ENCODE data around the gene FADS3. TPM values are rescaled to one million over a fixed set of nuclear protein-coding genes. Genes with fewer than 3 reads are reported as not detected.

Gene FADS3
- total and polyA plus RNA-seq, 2 of the 13 experiments (the other 11 are each of a cell fraction or from before 2014, with no cell fraction given) = 13.4 to 23.2 TPM

- TF ChIP-seq ZNF510 (CRISPR knock-in tag; IDR thresholded peaks at IDR 0.05; ENCODE audit: low read depth) (no peak), ZNF460 (CRISPR knock-in tag; IDR thresholded peaks at IDR 0.05; ENCODE audit: borderline replicate concordance) (no peak), ZFYVE20 (CRISPR knock-in tag; IDR thresholded peaks at IDR 0.05; ENCODE audit: borderline replicate concordance, low read depth) (no peak), THAP9 (CRISPR knock-in tag; IDR thresholded peaks at IDR 0.05; ENCODE audit: borderline replicate concordance) (no peak), POGZ (CRISPR knock-in tag; IDR thresholded peaks at IDR 0.05) (no peak), GTF2F1 (IDR thresholded peaks at IDR 0.05; ENCODE audit: low read length) (no peak), ZNF335 (CRISPR knock-in tag; IDR thresholded peaks at IDR 0.05) (no peak), THYN1 (CRISPR knock-in tag; IDR thresholded peaks at IDR 0.05; ENCODE audit: borderline replicate concordance, low read depth) (no peak), JDP2 (CRISPR knock-in tag; IDR thresholded peaks at IDR 0.05; ENCODE audit: borderline replicate concordance) (no peak), KAT7 (CRISPR knock-in tag; IDR thresholded peaks at IDR 0.05; ENCODE audit: borderline replicate concordance) (0 out of 2 replicates have a peak, but pooled peaks have one; percentile 34), ZNF572 (CRISPR knock-in tag; IDR thresholded peaks at IDR 0.05) (no peak), ZBTB14 (CRISPR knock-in tag; IDR thresholded peaks at IDR 0.05) (peak; percentile 47; the same call in 1 of the 2 replicates), ZNF17 (CRISPR knock-in tag; IDR thresholded peaks at IDR 0.05) (no peak), SMAD3 (CRISPR knock-in tag; IDR thresholded peaks at IDR 0.05) (no peak), HNRNPH1 (optimal IDR thresholded peaks at IDR 0.05; ENCODE audit: low read depth, low read length) (no peak), ERF (CRISPR knock-in tag; IDR thresholded peaks at IDR 0.05) (no peak), ZNF772 (CRISPR knock-in tag; IDR thresholded peaks at IDR 0.05) (0 out of 2 replicates have a peak, but pooled peaks have one; percentile 0), ZNF224 (CRISPR knock-in tag; IDR thresholded peaks at IDR 0.05) (no peak)
Observed at GRCh38 chr11:61828629-61829407, 62.5 kb downstream of the FADS3 start (continued).
